DMS79 treated with DMSO at 0.1 percent for 48 hours (cell line): ENCODE data around the gene RNF113B.

Experiments
- DNase-seq: peaks from one replicate; lab custom pipeline; 2025; lab: John Stamatoyannopoulos, UW

Gene RNF113B

GRCh38 chr13:98204546-98204945 lies 27.5 kb upstream of the RNF113B start:
- DNase-seq: no peak

GRCh38 chr13:98203646-98204326 lies 26.7 kb upstream of the RNF113B start:
- DNase-seq: no peak

- no peak for DNase-seq
Observed at GRCh38 chr13:98201984-98202383, 24.9 kb upstream of the RNF113B start.

GRCh38 chr13:98201189-98201588 lies 24.1 kb upstream of the RNF113B start:
- no peak for DNase-seq

- DNase-seq: no peak
Observed at GRCh38 chr13:98200211-98200878, 23.3 kb upstream of the RNF113B start.

GRCh38 chr13:98199480-98199879 lies 22.4 kb upstream of the RNF113B start:
- DNase-seq: no peak

- no peak for DNase-seq
Observed at GRCh38 chr13:98198683-98199082, 21.6 kb upstream of the RNF113B start.

- DNase-seq: no peak
Observed at GRCh38 chr13:98195054-98195791, 18.2 kb upstream of the RNF113B start.

GRCh38 chr13:98192008-98192407 lies 14.9 kb upstream of the RNF113B start:
- DNase-seq: no peak

- no peak for DNase-seq
Observed at GRCh38 chr13:98190889-98191444, 13.9 kb upstream of the RNF113B start.

GRCh38 chr13:98189841-98190505 lies 12.9 kb upstream of the RNF113B start:
- peak; percentile 57 for DNase-seq

GRCh38 chr13:98188544-98189166 lies 11.6 kb upstream of the RNF113B start:
- no peak for DNase-seq

- no peak for DNase-seq
Observed at GRCh38 chr13:98187965-98188261, 10.8 kb upstream of the RNF113B start.

- no peak for DNase-seq
Observed at GRCh38 chr13:98187155-98187964, 10.3 kb upstream of the RNF113B start.

GRCh38 chr13:98184792-98185191 lies 7.7 kb upstream of the RNF113B start:
- DNase-seq: no peak

- DNase-seq: no peak
Observed at GRCh38 chr13:98182589-98182988, 5.5 kb upstream of the RNF113B start.

GRCh38 chr13:98182153-98182552 lies 5.1 kb upstream of the RNF113B start:
- DNase-seq: no peak

GRCh38 chr13:98181111-98181815 lies 4.2 kb upstream of the RNF113B start:
- no peak for DNase-seq

GRCh38 chr13:98180092-98180491 lies 3.0 kb upstream of the RNF113B start:
- DNase-seq: no peak

GRCh38 chr13:98175823-98176222 lies 1.2 kb downstream of the RNF113B start:
- peak; percentile 56 for DNase-seq
